IPS-18c (cell line): ENCODE results near the gene PTTG1.

ENCODE experiments used
- H3K4me3 ChIP-seq: 2 replicates; pipeline ENCODE4 v1.7.0; 2013; ENCODE audit warnings: low read depth, mild to moderate bottlenecking, low read length, moderate library complexity; ENCODE audit not compliant: insufficient read depth
- H3K9me3 ChIP-seq: one replicate; pipeline ENCODE4 v1.6.1; 2013; ENCODE audit warnings: mild to moderate bottlenecking, low read length, moderate library complexity; ENCODE audit not compliant: control insufficient read depth, insufficient read depth

The PTTG1 gene

GRCh38 chr5:160478163-160478562 is 56.5 kb downstream of the PTTG1 start:
- Histone ChIP-seq H3K9me3 (no peaks in the 10 kb centered on the region), H3K4me3 (no peak overlapping the region)
